ENCODE results near the gene RALGPS1.

Gene RALGPS1

GRCh38 chr9:127201071-127201541, 286.5 kb downstream of the RALGPS1 start:
- Histone ChIP-seq H3K9me2 (replicated peaks; ENCODE audit: insufficient read depth, low read length) (no peaks in the 10 kb centered on the region), H3K4me2 (ENCODE audit: low read depth, low read length) (no peak overlapping the region), H3F3A (ENCODE audit: insufficient read depth, low read length) (no peaks in the 10 kb centered on the region), H3K36me3 (replicated peaks; ENCODE audit: insufficient read depth, low read length) (no peaks in the 10 kb centered on the region), H4K20me1 (ENCODE audit: insufficient read depth, low read length) (no peaks in the 10 kb centered on the region), H3K27me3 (replicated peaks; ENCODE audit: insufficient read depth, low read length) (no peaks in the 10 kb centered on the region), H3K4me1 (ENCODE audit: low read length) (peaks cover 5% of the 10 kb centered on the region), H2AFZ (ENCODE audit: low read length) (no peak overlapping the region), H3K9me3 (replicated peaks; ENCODE audit: insufficient read depth, low read length) (no peaks in the 10 kb centered on the region), H3K79me2 (ENCODE audit: low read length) (no peaks in the 10 kb centered on the region), H3K9ac (ENCODE audit: low read length) (no peak overlapping the region), H3K27ac (ENCODE audit: low read length) (no peak overlapping the region), H3K4me3 (ENCODE audit: low read length) (no peak overlapping the region)
- TF ChIP-seq EZH2 (optimal IDR thresholded peaks at IDR 0.05; ENCODE audit: low read depth, low read length) (no peak), EZH2phosphoT487 (IDR thresholded peaks at IDR 0.05; ENCODE audit: low read length) (no peak), CTCF (IDR thresholded peaks at IDR 0.05; ENCODE audit: low read length) (no peak)
- no peak for DNase-seq

- H3K4me2 ChIP-seq (ENCODE audit: low read depth, low read length) = no peak overlapping the region
- H3K27ac ChIP-seq (ENCODE audit: low read length) = no peak overlapping the region
- no peaks in the 10 kb centered on the region for H3K79me2 ChIP-seq (ENCODE audit: low read length)
- no peaks in the 10 kb centered on the region for H4K20me1 ChIP-seq (ENCODE audit: insufficient read depth, low read length)
- TF ChIP-seq EZH2phosphoT487 (IDR thresholded peaks at IDR 0.05; ENCODE audit: low read length) (no peak), CTCF (IDR thresholded peaks at IDR 0.05; ENCODE audit: low read length) (no peak), EZH2 (optimal IDR thresholded peaks at IDR 0.05; ENCODE audit: low read depth, low read length) (no peak)
- H3F3A ChIP-seq (ENCODE audit: insufficient read depth, low read length) = no peaks in the 10 kb centered on the region
- no peaks in the 10 kb centered on the region for H3K36me3 ChIP-seq (replicated peaks; ENCODE audit: insufficient read depth, low read length)
- H3K9me2 ChIP-seq (replicated peaks; ENCODE audit: insufficient read depth, low read length) = no peaks in the 10 kb centered on the region
- H3K9me3 ChIP-seq (replicated peaks; ENCODE audit: insufficient read depth, low read length) = no peaks in the 10 kb centered on the region
- no peak overlapping the region for H3K9ac ChIP-seq (ENCODE audit: low read length)
- H3K4me3 ChIP-seq (ENCODE audit: low read length) = no peak overlapping the region
- peaks cover 5% of the 10 kb centered on the region for H3K4me1 ChIP-seq (ENCODE audit: low read length)
- H2AFZ ChIP-seq (ENCODE audit: low read length) = no peak overlapping the region
- no peaks in the 10 kb centered on the region for H3K27me3 ChIP-seq (replicated peaks; ENCODE audit: insufficient read depth, low read length)
- DNase-seq = no peak
These were observed 287.1 kb downstream of the RALGPS1 start for GRCh38 chr9:127201731-127202130.

- Histone ChIP-seq H2AFZ (ENCODE audit: low read length) (no peak overlapping the region), H3K27ac (ENCODE audit: low read length) (no peak overlapping the region), H4K20me1 (ENCODE audit: insufficient read depth, low read length) (no peaks in the 10 kb centered on the region), H3K9me2 (replicated peaks; ENCODE audit: insufficient read depth, low read length) (no peaks in the 10 kb centered on the region), H3K9me3 (replicated peaks; ENCODE audit: insufficient read depth, low read length) (no peaks in the 10 kb centered on the region), H3K27me3 (replicated peaks; ENCODE audit: insufficient read depth, low read length) (no peaks in the 10 kb centered on the region), H3K36me3 (replicated peaks; ENCODE audit: insufficient read depth, low read length) (no peaks in the 10 kb centered on the region), H3K4me1 (ENCODE audit: low read length) (peaks cover 5% of the 10 kb centered on the region), H3F3A (ENCODE audit: insufficient read depth, low read length) (no peaks in the 10 kb centered on the region), H3K9ac (ENCODE audit: low read length) (no peak overlapping the region), H3K79me2 (ENCODE audit: low read length) (no peaks in the 10 kb centered on the region), H3K4me3 (ENCODE audit: low read length) (no peak overlapping the region), H3K4me2 (ENCODE audit: low read depth, low read length) (no peak overlapping the region)
- TF ChIP-seq EZH2 (optimal IDR thresholded peaks at IDR 0.05; ENCODE audit: low read depth, low read length) = no peak
- TF ChIP-seq EZH2phosphoT487 (IDR thresholded peaks at IDR 0.05; ENCODE audit: low read length) = no peak
- TF ChIP-seq CTCF (IDR thresholded peaks at IDR 0.05; ENCODE audit: low read length) = no peak
- DNase-seq = no peak
These were observed 288.0 kb downstream of the RALGPS1 start for GRCh38 chr9:127202461-127203169.
